ENCODE measurements around the gene STAB1. TPM values are rescaled to one million over a fixed set of nuclear protein-coding genes. Genes with fewer than 3 reads are reported as not detected.

STAB1 gene
- total RNA-seq, 1 donor from 2014 or later, result 0.71 TPM

DNA sequence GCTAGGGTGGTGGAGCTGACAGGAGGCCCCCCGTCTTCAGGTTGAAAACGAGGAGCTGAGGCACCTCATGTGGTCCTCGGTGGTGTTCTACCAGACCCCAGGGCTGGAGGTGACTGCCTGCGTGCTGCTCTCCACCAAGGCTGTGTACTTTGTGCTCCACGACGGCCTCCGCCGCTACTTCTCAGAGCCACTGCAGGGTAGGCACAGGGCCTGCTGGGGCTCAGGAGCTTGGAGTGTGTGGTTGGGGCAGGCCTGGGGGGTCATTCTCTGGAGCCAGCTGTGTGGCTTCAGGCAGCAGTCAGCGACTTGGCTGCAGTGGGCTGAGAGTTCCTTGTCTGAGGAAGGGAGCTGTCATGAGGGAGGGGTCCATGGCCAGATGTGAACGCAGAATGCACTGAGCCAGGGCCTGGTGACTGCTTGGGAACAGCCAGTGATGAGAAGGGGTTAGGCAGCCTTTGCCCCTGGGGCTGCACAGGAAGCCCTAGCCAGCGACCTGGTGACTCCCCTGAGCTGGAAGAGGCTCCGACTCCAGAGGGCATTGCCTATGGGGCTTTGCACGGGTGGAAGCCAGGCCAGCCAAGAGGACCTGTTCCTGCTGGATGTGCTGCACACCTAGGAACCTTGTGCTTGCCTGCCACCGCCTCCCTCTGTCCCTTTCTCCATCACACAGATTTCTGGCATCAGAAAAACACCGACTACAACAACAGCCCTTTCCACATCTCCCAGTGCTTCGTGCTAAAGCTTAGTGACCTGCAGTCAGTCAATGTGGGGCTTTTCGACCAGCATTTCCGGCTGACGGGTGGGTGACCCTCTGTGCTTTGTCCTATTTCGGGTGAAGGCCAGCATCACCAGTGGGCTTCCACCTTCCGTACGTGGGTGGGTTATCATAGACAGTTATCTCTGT is 4.9 kb upstream of the STAB1 start:
- Mint-ChIP-seq H3K27me3 (no peaks in the 10 kb centered on the region), H3K27ac (no peak overlapping the region), H3K4me1 (no peaks in the 10 kb centered on the region), H3K4me3 (no peak overlapping the region), H3K9me3 (no peaks in the 10 kb centered on the region), H3K36me3 (ENCODE audit: low read depth) (peaks cover 69% of the 10 kb centered on the region)
- DNase-seq (no peak), ATAC-seq (ENCODE audit: low read depth) (no peak)
- ChIA-PET CTCF (no interaction called here), POLR2A (no interaction called here)
- intact Hi-C loops (cut with micrococcal nuclease), result no loop called here
- no peak for TF ChIP-seq CTCF (IDR thresholded peaks at IDR 0.05)

DNA sequence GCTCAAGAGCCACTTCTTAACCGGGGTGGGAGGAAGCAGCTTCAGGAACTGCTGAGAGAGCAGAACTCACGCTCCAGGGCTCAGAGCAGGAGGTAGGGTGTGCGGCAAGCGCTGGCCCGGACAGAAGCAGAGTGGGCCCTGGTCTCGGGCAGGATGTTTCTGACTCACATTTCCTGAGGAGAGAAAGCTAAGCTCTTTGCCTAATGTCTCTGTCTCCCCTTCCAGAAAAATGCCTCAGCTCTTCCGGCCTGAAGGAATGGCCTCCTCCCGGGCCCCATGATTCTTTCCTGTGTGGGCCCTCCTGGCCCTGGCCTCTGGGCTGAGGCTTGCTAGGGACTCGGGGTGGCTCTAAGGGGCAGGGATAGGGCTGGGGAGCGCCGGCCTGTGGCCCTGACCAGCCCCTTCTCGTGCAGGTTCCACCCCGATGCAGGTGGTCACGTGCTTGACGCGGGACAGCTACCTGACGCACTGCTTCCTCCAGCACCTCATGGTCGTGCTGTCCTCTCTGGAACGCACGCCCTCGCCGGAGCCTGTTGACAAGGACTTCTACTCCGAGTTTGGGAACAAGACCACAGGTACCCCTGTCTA is 4.1 kb upstream of the STAB1 start:
- POLR2A ChIA-PET, result no interaction called here
- CTCF ChIA-PET, result no interaction called here
- Mint-ChIP-seq H3K27ac (no peak overlapping the region), H3K4me1 (no peaks in the 10 kb centered on the region), H3K27me3 (no peaks in the 10 kb centered on the region), H3K9me3 (no peaks in the 10 kb centered on the region), H3K36me3 (ENCODE audit: low read depth) (peaks cover 62% of the 10 kb centered on the region), H3K4me3 (no peak overlapping the region)
- DNase-seq (no peak), ATAC-seq (ENCODE audit: low read depth) (no peak)
- intact Hi-C loops (cut with micrococcal nuclease), result no loop called here
- TF ChIP-seq CTCF (IDR thresholded peaks at IDR 0.05), result no peak

DNA sequence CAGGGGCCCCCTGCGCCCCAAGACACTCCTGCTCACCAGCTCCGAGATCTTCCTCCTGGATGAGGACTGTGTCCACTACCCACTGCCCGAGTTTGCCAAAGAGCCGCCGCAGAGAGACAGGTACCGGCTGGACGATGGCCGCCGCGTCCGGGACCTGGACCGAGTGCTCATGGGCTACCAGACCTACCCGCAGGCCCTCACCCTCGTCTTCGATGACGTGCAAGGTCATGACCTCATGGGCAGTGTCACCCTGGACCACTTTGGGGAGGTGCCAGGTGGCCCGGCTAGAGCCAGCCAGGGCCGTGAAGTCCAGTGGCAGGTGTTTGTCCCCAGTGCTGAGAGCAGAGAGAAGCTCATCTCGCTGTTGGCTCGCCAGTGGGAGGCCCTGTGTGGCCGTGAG is 3.1 kb upstream of the STAB1 start:
- DNase-seq (no peak), ATAC-seq (ENCODE audit: low read depth) (no peak)
- Mint-ChIP-seq H3K4me1 (no peaks in the 10 kb centered on the region), H3K27ac (no peak overlapping the region), H3K36me3 (ENCODE audit: low read depth) (peaks cover 54% of the 10 kb centered on the region), H3K9me3 (no peaks in the 10 kb centered on the region), H3K27me3 (no peaks in the 10 kb centered on the region), H3K4me3 (no peak overlapping the region)
- TF ChIP-seq CTCF (IDR thresholded peaks at IDR 0.05), result no peak
- intact Hi-C loops (cut with micrococcal nuclease), result no loop called here
- POLR2A ChIA-PET, result no interaction called here
- CTCF ChIA-PET, result no interaction called here

DNA sequence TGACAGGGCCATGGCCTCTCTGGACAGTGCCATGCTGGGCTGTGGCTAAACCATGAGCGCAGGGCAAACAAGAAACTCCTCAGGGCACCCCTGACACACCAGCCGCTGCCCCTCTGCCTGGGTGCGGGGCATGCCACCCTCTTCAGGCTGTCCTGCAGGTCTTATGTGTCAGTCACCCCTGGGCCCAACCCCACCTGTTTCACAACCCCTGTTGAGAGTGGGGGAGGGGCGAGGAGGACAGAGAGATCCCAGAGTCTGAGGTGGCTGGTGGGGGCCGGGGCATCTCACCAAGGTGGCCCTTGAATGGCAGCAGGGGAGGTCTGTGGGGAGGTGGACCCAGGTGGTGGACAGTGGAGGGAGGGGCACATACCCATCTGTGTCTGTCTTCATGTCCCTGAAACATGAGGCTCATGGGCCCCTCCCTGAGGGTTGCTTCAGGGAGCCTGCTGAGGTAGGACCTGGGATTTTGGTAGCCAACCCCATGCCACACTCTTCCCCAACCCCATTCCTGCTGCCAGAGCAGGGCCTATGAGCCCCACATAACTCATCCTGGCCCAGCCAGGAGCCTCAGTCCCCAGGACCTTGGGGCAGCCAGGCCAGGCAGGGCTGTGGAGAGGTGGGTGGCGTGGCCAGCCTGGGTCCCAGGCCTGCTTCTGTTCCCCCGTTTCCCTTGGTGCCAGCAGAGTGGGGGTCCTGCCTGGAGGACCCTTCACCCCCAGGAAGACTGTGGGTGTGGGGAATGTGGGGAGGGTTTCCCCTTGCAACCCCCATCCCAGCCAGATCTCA is 1.7 kb upstream of the STAB1 start:
- Mint-ChIP-seq H3K4me3 (no peak overlapping the region), H3K27me3 (no peaks in the 10 kb centered on the region), H3K36me3 (ENCODE audit: low read depth) (peaks cover 41% of the 10 kb centered on the region), H3K4me1 (peaks cover 4% of the 10 kb centered on the region), H3K27ac (no peak overlapping the region), H3K9me3 (no peaks in the 10 kb centered on the region)
- TF ChIP-seq CTCF (IDR thresholded peaks at IDR 0.05), result no peak
- intact Hi-C loops (cut with micrococcal nuclease), result no loop called here
- ATAC-seq (ENCODE audit: low read depth), result no peak
- ChIA-PET CTCF (no interaction called here), POLR2A (no interaction called here)
- DNase-seq, result no peak

DNA sequence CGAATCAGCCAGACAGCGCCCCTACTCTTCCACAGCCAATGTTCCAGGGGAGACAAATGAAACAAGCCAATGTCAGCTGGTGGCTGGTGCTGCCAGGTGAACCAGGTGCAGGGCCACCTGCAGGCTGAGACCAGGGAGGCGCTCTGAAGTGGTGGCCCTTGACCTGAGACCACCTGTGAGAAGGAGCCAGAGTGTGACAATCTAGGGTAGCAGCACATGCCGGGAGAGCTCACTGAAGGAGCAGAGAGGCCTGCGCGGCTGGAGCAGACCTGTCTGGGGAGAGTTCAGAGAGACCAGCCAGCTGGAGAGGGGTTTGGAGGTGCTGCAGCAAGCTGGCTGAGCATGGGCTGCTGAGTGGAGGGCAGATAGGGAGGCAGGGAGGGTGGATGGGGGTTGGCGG is 693 bp upstream of the STAB1 start:
- TF ChIP-seq CTCF (IDR thresholded peaks at IDR 0.05), result no peak
- ChIA-PET CTCF (no interaction called here), POLR2A (no interaction called here)
- intact Hi-C loops (cut with micrococcal nuclease), result no loop called here
- ATAC-seq (ENCODE audit: low read depth), result no peak
- DNase-seq, result no peak
- Mint-ChIP-seq H3K36me3 (ENCODE audit: low read depth) (peaks cover 32% of the 10 kb centered on the region), H3K27me3 (no peaks in the 10 kb centered on the region), H3K4me3 (no peak overlapping the region), H3K4me1 (peaks cover 15% of the 10 kb centered on the region), H3K27ac (no peak overlapping the region), H3K9me3 (no peaks in the 10 kb centered on the region)

All from activated B cell treated with CpG ODN at 0.5 μM for 24 hours (primary cell).